ENCODE results near the gene RMND1. TPM values are rescaled to one million over a fixed set of nuclear protein-coding genes. Genes with fewer than 3 reads are reported as not detected.

RMND1 gene
- total RNA-seq, 2 donors from 2014 or later, result 20.7 to 21.2 TPM

DNA sequence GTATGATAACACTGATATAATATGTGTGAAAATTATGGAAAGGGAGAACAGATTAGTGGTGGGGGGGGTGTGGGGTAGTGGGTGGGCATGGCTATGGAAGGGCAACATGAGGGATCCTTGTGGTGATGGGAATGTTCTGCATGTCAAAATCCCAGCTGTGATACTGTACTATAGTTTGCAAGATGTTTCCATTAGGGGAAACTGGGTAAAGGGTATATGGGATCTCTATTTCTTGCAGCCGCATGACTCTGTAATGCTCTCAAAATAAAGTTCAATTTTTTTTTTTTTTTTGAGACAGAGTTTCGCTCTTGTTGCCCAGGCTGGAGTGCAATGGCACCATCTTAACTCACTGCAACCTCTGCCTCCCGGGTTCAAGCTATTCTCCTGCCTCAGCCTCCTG, 74.8 kb downstream of the RMND1 start:
- TF ChIP-seq, protein P1, sequence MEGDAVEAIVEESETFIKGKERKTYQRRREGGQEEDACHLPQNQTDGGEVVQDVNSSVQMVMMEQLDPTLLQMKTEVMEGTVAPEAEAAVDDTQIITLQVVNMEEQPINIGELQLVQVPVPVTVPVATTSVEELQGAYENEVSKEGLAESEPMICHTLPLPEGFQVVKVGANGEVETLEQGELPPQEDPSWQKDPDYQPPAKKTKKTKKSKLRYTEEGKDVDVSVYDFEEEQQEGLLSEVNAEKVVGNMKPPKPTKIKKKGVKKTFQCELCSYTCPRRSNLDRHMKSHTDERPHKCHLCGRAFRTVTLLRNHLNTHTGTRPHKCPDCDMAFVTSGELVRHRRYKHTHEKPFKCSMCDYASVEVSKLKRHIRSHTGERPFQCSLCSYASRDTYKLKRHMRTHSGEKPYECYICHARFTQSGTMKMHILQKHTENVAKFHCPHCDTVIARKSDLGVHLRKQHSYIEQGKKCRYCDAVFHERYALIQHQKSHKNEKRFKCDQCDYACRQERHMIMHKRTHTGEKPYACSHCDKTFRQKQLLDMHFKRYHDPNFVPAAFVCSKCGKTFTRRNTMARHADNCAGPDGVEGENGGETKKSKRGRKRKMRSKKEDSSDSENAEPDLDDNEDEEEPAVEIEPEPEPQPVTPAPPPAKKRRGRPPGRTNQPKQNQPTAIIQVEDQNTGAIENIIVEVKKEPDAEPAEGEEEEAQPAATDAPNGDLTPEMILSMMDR (IDR thresholded peaks at IDR 0.05), result no peak
- Histone ChIP-seq H3K4me1 (ENCODE audit: control insufficient read depth in 1 of 2, low read depth in 2 of 2) (peaks cover 4 to 6% of the 10 kb centered on the region in 2 donors), H3K36me3 (no peaks in the 10 kb centered on the region), H3K27me3 (replicated peaks; ENCODE audit: insufficient read depth) (no peaks in the 10 kb centered on the region), H3K4me3 (no peak overlapping the region), H3K9me3 (no peaks in the 10 kb centered on the region), H3K27ac (no peak overlapping the region)
- ATAC-seq (ENCODE audit: insufficient number of reproducible peaks, low FRiP score, low read depth), result no peak
- DNase-seq (ENCODE audit: low spot score), result no peak

GRCh38 chr6:151376440-151376839, 75.5 kb downstream of the RMND1 start:
- DNase-seq (ENCODE audit: low spot score) (no peak), ATAC-seq (ENCODE audit: insufficient number of reproducible peaks, low FRiP score, low read depth) (no peak)
- Histone ChIP-seq H3K36me3 (no peaks in the 10 kb centered on the region), H3K9me3 (no peaks in the 10 kb centered on the region), H3K4me1 (ENCODE audit: control insufficient read depth in 1 of 2, low read depth in 2 of 2) (peaks cover 4 to 6% of the 10 kb centered on the region in 2 donors), H3K27ac (no peak overlapping the region), H3K4me3 (no peak overlapping the region), H3K27me3 (replicated peaks; ENCODE audit: insufficient read depth) (no peaks in the 10 kb centered on the region)
- TF ChIP-seq, protein P1 (IDR thresholded peaks at IDR 0.05), result no peak

- no peaks in the 10 kb centered on the region for H3K27me3 ChIP-seq (replicated peaks; ENCODE audit: insufficient read depth)
- peaks cover 4% of the 10 kb centered on the region for H3K36me3 ChIP-seq
- no peaks in the 10 kb centered on the region for H3K9me3 ChIP-seq
- H3K4me1 ChIP-seq (ENCODE audit: control insufficient read depth in 1 of 2, low read depth in 2 of 2), result peaks cover 4 to 6% of the 10 kb centered on the region in 2 donors
- H3K27ac ChIP-seq, result no peak overlapping the region
- DNase-seq (ENCODE audit: low spot score) (no peak), ATAC-seq (ENCODE audit: insufficient number of reproducible peaks, low FRiP score, low read depth) (no peak)
- TF ChIP-seq, protein P1 (IDR thresholded peaks at IDR 0.05), result no peak
- H3K4me3 ChIP-seq, result no peak overlapping the region
These were observed 76.1 kb downstream of the RMND1 start for GRCh38 chr6:151375833-151376232.

DNA sequence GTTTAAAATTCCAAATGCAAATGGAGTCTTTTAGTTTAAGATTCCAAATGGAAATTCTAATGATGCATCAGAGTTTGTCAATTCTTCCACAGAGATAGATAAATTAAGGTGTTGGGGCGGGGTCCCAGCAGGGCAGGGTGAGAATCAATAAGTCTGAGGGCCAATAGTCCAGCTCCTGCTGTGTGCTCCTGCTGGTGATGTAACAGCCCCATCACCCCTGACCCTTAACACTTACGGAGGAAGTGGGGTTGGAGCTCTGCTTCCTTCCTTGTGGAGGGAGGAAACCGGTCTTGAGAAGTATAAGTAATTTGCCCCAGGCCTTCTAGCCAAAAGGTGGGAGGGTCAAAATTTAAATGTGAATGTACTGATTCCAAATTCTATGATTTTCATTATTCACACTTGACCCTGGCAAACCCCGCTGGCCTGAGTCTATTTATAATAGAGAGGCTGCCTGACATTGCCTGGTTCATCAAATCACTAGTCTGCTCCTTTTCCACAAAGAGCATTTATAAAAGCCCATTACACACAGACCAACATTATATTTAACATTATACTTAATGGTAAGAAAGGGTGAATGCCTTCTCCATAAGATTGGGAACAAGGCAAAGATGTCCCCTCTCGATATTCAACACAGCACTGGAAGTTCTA, 77.8 kb downstream of the RMND1 start:
- DNase-seq (ENCODE audit: low spot score) (no peak), ATAC-seq (ENCODE audit: insufficient number of reproducible peaks, low FRiP score, low read depth) (no peak)
- no peak overlapping the region for H3K4me3 ChIP-seq
- no peak overlapping the region for H3K27ac ChIP-seq
- peaks cover 4 to 6% of the 10 kb centered on the region in 2 donors for H3K4me1 ChIP-seq (ENCODE audit: control insufficient read depth in 1 of 2, low read depth in 2 of 2)
- no peaks in the 10 kb centered on the region for H3K9me3 ChIP-seq
- H3K27me3 ChIP-seq (replicated peaks; ENCODE audit: insufficient read depth), result no peaks in the 10 kb centered on the region
- H3K36me3 ChIP-seq, result peaks cover 10% of the 10 kb centered on the region
- TF ChIP-seq, protein P1 (IDR thresholded peaks at IDR 0.05), result no peak

DNA sequence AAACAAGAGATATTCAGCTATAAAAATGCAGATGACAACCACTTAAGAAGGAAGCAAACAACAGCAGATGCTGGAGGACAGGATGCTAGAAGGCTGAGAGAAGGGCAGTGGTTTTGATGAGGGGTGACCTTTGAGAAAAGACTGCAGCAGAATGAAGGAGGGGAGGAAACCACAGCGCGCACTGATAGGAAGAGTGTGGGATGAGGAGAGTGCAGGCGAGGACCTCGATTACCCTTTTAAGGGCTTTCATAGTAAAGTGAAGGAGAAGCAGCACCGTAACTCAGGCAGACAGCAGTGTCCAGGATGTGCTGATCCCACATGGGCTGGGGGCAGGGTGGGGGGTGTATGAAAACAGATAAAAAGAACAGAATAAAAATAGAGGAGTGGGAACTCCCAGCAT, 79.8 kb downstream of the RMND1 start:
- no peak for DNase-seq (ENCODE audit: low spot score)
- H3K27ac ChIP-seq, result no peak overlapping the region
- ATAC-seq (ENCODE audit: insufficient number of reproducible peaks, low FRiP score, low read depth), result no peak
- peaks cover 4 to 6% of the 10 kb centered on the region in 2 donors for H3K4me1 ChIP-seq (ENCODE audit: control insufficient read depth in 1 of 2, low read depth in 2 of 2)
- H3K36me3 ChIP-seq, result peaks cover 10% of the 10 kb centered on the region
- no peaks in the 10 kb centered on the region for H3K27me3 ChIP-seq (replicated peaks; ENCODE audit: insufficient read depth)
- TF ChIP-seq, protein P1 (IDR thresholded peaks at IDR 0.05), result no peak
- no peaks in the 10 kb centered on the region for H3K9me3 ChIP-seq
- no peak overlapping the region for H3K4me3 ChIP-seq

All from thoracic aorta (tissue), 2 donors.